ENCODE data around the gene GSDMA.
A peak's percentile ranks its signal among the peaks of the same experiment; 100 is the strongest.

The GSDMA gene

DNA sequence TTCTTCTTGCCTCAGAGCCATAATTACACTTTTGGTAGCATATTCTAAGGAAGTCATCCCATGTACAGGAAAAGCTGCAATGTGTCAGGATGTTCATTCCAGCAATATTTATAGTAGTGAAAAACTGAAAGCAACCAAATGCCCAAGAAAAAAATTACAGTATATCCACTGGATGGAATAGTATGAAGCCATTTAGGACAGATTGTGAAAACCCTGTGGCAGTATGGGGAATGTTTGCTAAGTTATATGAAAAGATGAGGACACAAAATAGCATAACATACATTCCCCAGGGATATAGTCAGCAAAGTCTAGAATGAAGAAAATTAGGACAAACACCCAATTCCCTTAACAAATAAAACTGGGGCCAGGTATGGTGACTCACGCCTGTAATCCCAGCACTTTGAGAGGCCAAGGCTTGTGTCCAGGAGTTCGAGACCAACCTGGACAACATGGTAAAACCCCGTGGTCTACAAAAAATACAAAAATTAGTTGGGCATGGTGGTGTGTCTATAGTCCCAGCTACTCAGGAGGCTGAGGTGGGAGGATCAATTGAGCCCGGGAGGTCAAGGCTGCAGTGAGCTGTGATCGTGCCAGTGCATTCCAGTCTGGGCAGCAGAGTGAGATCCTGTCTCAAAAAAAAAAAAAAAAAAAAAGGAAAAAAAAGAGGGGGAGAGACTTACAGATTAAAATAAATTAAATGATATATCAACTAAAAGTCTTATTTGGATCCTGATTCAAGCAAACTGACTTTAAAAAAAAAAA lies 33.0 kb upstream of the GSDMA start:
- H3K4me3 ChIP-seq (ENCODE audit: low read length) = no peak overlapping the region
- TF ChIP-seq, protein P1, sequence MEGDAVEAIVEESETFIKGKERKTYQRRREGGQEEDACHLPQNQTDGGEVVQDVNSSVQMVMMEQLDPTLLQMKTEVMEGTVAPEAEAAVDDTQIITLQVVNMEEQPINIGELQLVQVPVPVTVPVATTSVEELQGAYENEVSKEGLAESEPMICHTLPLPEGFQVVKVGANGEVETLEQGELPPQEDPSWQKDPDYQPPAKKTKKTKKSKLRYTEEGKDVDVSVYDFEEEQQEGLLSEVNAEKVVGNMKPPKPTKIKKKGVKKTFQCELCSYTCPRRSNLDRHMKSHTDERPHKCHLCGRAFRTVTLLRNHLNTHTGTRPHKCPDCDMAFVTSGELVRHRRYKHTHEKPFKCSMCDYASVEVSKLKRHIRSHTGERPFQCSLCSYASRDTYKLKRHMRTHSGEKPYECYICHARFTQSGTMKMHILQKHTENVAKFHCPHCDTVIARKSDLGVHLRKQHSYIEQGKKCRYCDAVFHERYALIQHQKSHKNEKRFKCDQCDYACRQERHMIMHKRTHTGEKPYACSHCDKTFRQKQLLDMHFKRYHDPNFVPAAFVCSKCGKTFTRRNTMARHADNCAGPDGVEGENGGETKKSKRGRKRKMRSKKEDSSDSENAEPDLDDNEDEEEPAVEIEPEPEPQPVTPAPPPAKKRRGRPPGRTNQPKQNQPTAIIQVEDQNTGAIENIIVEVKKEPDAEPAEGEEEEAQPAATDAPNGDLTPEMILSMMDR (IDR thresholded peaks at IDR 0.05; ENCODE audit: insufficient read depth, low read depth, low read length, missing control alignments) = no peak

DNA sequence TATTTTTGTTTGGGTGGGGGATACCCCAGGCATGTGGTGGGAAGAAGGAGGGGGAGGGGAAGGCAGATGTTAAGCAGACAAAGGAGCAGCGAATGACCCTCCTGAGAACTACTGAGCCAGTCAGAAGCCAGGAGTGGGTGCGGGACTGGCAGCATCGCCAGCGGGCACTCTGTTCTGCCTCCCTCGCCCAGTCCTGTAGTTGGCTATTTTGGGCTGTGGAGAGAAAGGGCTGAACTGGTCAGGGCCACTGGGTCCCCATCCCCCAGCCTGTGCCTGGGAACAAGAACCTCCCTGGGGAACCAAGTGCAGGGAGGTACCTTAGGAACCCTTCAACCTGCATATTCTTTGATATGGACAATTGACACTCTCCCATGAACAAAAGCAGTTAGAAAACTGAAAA lies 28.9 kb upstream of the GSDMA start:
- no peak for DNase-seq (ENCODE audit: low read depth)
- TF ChIP-seq, protein P1 (IDR thresholded peaks at IDR 0.05; ENCODE audit: insufficient read depth, low read depth, low read length, missing control alignments) = no peak
- H3K4me3 ChIP-seq (ENCODE audit: low read length) = no peak overlapping the region

More for the DNA sequence above, 33.0 kb upstream of the GSDMA start:
- peak; percentile 70 for DNase-seq (ENCODE audit: low read depth)

DNA sequence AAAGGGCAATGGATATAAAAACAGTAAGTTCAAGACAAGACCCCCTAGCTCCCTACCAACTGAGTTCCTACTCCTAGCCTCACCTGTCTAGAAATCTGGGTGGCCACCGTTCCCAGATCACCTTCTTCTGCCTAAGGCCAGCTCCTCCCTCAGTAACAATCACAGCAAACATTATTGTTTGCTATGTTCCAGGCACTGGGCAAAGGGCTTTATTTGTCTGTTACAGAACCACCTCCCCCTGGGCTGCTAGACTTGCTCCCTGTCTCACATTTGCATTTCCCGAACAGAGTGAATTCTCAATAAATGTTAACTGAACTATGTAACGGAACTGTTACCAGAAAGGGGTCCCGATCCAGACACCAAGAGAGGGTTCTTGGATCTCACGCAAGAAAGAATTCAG lies 28.5 kb upstream of the GSDMA start:
- TF ChIP-seq, protein P1 (IDR thresholded peaks at IDR 0.05; ENCODE audit: insufficient read depth, low read depth, low read length, missing control alignments) = no peak
- no peak for DNase-seq (ENCODE audit: low read depth)
- H3K4me3 ChIP-seq (ENCODE audit: low read length) = no peak overlapping the region

DNA sequence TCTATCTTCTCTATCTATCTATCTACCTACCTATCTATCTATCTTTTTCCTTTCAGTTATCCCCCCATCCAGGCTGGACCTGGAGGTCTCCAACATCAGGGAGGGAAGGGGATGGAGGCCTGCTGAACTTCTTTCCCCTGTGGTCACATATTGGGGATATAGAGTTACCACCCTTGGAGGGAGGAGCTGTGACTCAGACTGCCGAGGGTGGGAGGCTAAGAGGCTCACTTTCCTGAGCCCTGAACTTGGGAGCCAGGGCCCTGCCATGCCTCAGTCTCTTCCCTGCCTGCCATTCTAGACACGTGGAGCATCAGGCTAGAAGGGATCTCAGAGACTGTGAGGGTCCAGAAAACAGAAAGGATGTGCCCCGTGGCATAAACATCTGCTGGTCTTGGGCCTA lies 26.9 kb upstream of the GSDMA start:
- H3K4me3 ChIP-seq (ENCODE audit: low read length) = no peak overlapping the region
- TF ChIP-seq, protein P1 (IDR thresholded peaks at IDR 0.05; ENCODE audit: insufficient read depth, low read depth, low read length, missing control alignments) = no peak
- DNase-seq (ENCODE audit: low read depth) = peak; percentile 16

DNA sequence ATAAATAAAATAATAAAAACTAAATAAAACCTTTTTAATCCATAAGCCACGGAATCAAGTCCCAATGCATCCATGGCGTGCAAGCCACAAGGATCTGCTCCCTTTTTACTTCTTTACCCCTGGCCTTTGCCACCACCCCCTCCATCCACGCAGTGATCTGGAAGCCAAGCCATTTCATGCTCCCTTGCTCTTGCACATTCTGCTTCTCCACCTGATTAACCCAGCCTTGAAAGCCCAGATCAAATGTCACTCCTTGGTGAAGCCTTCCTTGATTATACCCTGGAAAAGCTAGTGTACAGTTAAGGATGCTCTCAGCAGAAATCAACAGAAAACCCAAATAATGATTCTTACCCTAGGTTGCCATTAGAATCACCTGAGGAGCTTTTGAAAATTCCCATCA lies 25.4 kb upstream of the GSDMA start:
- TF ChIP-seq, protein P1 (IDR thresholded peaks at IDR 0.05; ENCODE audit: insufficient read depth, low read depth, low read length, missing control alignments) = no peak
- DNase-seq (ENCODE audit: low read depth) = no peak
- H3K4me3 ChIP-seq (ENCODE audit: low read length) = no peak overlapping the region

DNA sequence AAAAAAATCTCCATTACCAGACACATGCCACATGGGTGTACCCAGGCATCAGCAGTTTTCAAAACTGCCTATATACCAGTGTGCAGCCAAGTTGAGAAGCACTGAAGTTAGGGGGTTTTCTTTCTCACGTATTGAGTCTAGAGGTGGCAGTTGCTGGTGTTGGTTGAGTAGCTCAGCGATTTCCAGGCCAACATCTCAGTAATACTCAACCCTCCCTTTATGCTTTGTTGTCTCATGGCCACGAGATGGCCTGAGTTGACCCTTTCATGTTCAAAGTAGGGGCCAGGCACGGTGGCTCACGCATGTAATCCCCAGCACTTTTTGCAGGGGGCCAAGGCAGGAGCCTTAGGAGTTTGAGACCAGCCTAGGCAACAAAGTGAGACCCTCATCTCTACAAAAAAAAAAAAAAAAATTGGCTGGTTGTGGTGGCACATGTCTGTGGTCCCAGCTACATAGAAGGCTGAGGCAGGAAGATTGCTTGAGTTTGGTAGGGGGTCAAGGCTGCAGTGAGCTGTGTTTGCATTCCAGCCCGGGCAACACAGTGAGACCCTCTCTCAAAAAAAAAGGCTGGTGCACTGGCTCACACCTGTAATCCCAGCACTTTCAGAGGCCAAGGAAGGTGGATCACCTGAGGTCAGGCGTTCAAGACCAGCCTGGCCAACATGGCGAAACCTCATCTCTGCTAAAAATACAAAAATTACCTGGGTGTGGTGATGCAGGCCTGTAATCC lies 24.5 kb upstream of the GSDMA start:
- TF ChIP-seq, protein P1 (IDR thresholded peaks at IDR 0.05; ENCODE audit: insufficient read depth, low read depth, low read length, missing control alignments) = no peak
- no peak overlapping the region for H3K4me3 ChIP-seq (ENCODE audit: low read length)
- no peak for DNase-seq (ENCODE audit: low read depth)
